Measurements from ENCODE around the gene ITCH. TPM values are rescaled to one million over a fixed set of nuclear protein-coding genes. Genes with fewer than 3 reads are reported as not detected.

The ITCH gene
- total and polyA plus RNA-seq, 9 of the 15 experiments (the other 6 are each of a cell fraction or from before 2014, with no cell fraction given) = 7.5 to 53.0 (median 22.9) TPM

GRCh38 chr20:34322267-34323105, 40.6 kb upstream of the ITCH start (continued):
- TF ChIP-seq, protein P1, sequence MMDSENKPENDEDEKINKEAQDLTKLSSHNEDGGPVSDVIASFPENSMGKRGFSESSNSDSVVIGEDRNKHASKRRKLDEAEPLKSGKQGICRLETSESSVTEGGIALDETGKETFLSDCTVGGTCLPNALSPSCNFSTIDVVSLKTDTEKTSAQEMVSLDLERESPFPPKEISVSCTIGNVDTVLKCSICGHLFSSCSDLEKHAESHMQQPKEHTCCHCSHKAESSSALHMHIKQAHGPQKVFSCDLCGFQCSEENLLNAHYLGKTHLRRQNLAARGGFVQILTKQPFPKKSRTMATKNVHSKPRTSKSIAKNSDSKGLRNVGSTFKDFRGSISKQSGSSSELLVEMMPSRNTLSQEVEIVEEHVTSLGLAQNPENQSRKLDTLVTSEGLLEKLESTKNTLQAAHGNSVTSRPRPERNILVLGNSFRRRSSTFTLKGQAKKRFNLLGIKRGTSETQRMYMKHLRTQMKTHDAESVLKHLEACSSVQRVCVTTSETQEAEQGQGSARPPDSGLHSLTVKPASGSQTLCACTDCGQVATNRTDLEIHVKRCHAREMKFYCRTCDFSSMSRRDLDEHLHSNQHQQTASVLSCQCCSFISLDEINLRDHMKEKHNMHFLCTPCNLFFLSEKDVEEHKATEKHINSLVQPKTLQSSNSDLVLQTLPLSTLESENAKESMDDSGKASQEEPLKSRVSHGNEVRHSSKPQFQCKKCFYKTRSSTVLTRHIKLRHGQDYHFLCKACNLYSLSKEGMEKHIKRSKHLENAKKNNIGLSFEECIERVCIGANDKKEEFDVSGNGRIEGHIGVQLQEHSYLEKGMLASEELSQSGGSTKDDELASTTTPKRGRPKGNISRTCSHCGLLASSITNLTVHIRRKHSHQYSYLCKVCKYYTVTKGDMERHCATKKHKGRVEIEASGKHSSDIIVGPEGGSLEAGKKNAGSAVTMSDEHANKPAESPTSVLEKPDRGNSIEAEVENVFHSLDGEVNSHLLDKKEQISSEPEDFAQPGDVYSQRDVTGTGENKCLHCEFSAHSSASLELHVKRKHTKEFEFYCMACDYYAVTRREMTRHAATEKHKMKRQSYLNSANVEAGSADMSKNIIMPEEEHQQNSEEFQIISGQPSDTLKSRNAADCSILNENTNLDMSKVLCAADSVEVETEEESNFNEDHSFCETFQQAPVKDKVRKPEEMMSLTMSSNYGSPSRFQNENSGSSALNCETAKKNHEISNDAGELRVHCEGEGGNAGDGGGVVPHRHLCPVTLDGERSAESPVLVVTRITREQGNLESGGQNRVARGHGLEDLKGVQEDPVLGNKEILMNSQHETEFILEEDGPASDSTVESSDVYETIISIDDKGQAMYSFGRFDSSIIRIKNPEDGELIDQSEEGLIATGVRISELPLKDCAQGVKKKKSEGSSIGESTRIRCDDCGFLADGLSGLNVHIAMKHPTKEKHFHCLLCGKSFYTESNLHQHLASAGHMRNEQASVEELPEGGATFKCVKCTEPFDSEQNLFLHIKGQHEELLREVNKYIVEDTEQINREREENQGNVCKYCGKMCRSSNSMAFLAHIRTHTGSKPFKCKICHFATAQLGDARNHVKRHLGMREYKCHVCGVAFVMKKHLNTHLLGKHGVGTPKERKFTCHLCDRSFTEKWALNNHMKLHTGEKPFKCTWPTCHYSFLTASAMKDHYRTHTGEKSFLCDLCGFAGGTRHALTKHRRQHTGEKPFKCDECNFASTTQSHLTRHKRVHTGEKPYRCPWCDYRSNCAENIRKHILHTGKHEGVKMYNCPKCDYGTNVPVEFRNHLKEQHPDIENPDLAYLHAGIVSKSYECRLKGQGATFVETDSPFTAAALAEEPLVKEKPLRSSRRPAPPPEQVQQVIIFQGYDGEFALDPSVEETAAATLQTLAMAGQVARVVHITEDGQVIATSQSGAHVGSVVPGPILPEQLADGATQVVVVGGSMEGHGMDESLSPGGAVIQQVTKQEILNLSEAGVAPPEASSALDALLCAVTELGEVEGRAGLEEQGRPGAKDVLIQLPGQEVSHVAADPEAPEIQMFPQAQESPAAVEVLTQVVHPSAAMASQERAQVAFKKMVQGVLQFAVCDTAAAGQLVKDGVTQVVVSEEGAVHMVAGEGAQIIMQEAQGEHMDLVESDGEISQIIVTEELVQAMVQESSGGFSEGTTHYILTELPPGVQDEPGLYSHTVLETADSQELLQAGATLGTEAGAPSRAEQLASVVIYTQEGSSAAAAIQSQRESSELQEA (IDR thresholded peaks at IDR 0.05; ENCODE audit: low read depth) = no peak
- TF ChIP-seq TBL1XR1 (IDR thresholded peaks at IDR 0.05; ENCODE audit: low read length in 2 of 2) (no peak), DMBX1 (CRISPR knock-in tag; IDR thresholded peaks at IDR 0.05; ENCODE audit: borderline replicate concordance) (peak; percentile 88), SRSF1 (IDR thresholded peaks at IDR 0.05; ENCODE audit: low read depth, low read length) (no peak), HOMEZ (CRISPR knock-in tag; IDR thresholded peaks at IDR 0.05) (0 out of 2 replicates have a peak, but pooled peaks have one; percentile 54), ZNF586 (CRISPR knock-in tag; conservative IDR thresholded peaks at IDR 0.05) (0 out of 2 replicates have a peak, but pooled peaks have one; percentile 48), SMAD4 (CRISPR knock-in tag; conservative IDR thresholded peaks at IDR 0.05) (peak; percentile 88), ILK (tag; IDR thresholded peaks at IDR 0.05; ENCODE audit: borderline replicate concordance, low read depth) (peak; percentile 61; the same call in 1 of the 2 replicates), NFIX (CRISPR knock-in tag; IDR thresholded peaks at IDR 0.05; ENCODE audit: low read depth) (0 out of 2 replicates have a peak, but pooled peaks have one; percentile 26)
- TF ChIP-seq, protein P2, sequence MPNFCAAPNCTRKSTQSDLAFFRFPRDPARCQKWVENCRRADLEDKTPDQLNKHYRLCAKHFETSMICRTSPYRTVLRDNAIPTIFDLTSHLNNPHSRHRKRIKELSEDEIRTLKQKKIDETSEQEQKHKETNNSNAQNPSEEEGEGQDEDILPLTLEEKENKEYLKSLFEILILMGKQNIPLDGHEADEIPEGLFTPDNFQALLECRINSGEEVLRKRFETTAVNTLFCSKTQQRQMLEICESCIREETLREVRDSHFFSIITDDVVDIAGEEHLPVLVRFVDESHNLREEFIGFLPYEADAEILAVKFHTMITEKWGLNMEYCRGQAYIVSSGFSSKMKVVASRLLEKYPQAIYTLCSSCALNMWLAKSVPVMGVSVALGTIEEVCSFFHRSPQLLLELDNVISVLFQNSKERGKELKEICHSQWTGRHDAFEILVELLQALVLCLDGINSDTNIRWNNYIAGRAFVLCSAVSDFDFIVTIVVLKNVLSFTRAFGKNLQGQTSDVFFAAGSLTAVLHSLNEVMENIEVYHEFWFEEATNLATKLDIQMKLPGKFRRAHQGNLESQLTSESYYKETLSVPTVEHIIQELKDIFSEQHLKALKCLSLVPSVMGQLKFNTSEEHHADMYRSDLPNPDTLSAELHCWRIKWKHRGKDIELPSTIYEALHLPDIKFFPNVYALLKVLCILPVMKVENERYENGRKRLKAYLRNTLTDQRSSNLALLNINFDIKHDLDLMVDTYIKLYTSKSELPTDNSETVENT (CRISPR knock-in tag; IDR thresholded peaks at IDR 0.05) = no peak
- TF ChIP-seq, protein P3, sequence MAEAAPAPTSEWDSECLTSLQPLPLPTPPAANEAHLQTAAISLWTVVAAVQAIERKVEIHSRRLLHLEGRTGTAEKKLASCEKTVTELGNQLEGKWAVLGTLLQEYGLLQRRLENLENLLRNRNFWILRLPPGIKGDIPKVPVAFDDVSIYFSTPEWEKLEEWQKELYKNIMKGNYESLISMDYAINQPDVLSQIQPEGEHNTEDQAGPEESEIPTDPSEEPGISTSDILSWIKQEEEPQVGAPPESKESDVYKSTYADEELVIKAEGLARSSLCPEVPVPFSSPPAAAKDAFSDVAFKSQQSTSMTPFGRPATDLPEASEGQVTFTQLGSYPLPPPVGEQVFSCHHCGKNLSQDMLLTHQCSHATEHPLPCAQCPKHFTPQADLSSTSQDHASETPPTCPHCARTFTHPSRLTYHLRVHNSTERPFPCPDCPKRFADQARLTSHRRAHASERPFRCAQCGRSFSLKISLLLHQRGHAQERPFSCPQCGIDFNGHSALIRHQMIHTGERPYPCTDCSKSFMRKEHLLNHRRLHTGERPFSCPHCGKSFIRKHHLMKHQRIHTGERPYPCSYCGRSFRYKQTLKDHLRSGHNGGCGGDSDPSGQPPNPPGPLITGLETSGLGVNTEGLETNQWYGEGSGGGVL (CRISPR knock-in tag; IDR thresholded peaks at IDR 0.05) = 0 out of 2 replicates have a peak, but pooled peaks have one; percentile 33
